ENCODE results near the gene KRTCAP2.

GRCh38 chr1:155125511-155125945, 47.6 kb downstream of the KRTCAP2 start:
- TF ChIP-seq POLR2A (IDR thresholded peaks at IDR 0.05): no peak
- TF ChIP-seq, protein P1, sequence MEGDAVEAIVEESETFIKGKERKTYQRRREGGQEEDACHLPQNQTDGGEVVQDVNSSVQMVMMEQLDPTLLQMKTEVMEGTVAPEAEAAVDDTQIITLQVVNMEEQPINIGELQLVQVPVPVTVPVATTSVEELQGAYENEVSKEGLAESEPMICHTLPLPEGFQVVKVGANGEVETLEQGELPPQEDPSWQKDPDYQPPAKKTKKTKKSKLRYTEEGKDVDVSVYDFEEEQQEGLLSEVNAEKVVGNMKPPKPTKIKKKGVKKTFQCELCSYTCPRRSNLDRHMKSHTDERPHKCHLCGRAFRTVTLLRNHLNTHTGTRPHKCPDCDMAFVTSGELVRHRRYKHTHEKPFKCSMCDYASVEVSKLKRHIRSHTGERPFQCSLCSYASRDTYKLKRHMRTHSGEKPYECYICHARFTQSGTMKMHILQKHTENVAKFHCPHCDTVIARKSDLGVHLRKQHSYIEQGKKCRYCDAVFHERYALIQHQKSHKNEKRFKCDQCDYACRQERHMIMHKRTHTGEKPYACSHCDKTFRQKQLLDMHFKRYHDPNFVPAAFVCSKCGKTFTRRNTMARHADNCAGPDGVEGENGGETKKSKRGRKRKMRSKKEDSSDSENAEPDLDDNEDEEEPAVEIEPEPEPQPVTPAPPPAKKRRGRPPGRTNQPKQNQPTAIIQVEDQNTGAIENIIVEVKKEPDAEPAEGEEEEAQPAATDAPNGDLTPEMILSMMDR (IDR thresholded peaks at IDR 0.05): no peak
- TF ChIP-seq POLR2AphosphoS5 (IDR thresholded peaks at IDR 0.05; ENCODE audit: insufficient read depth in 1 of 2, low read depth in 1 of 2): no peak
